ENCODE data around the gene SMPD4. TPM values are rescaled to one million over a fixed set of nuclear protein-coding genes. Genes with fewer than 3 reads are reported as not detected.
"Not testable (repeated sequence)": the region's sequence is repeated elsewhere in the genome, so short reads cannot be mapped to it uniquely, and the experiment has no call there.

SMPD4 gene
- total RNA-seq, 4 donors from 2014 or later, result 34.1 to 74.6 (median 59.0) TPM

DNA sequence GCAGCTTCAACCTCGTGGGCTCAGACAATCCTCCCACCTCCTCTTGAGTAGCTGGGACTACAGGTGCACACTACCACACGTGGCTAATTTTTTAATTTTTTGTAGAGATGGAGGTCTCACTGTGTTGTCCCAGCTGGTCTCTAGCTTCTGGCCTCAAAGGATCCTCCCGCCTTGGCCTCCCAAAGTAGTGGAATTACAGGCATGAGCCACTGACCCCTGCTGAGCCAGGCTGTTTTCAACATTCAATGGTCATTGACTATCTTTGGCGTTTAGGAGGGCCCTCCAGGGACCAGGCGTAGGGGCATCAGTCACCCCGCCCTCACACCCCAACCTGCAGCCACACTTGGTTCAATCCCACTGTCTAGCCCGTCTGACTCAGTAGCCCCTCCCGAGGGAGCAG, 5.9 kb upstream of the SMPD4 start:
- no peaks in the 10 kb centered on the region for H3K9me3 ChIP-seq
- no peak overlapping the region for H3K4me3 ChIP-seq (replicated peaks in 1 of 3)
- intact Hi-C loops (cut with DNase I), result no loop called here
- TF ChIP-seq POLR2A (IDR thresholded peaks at IDR 0.05), result no peak
- TF ChIP-seq, protein P1, sequence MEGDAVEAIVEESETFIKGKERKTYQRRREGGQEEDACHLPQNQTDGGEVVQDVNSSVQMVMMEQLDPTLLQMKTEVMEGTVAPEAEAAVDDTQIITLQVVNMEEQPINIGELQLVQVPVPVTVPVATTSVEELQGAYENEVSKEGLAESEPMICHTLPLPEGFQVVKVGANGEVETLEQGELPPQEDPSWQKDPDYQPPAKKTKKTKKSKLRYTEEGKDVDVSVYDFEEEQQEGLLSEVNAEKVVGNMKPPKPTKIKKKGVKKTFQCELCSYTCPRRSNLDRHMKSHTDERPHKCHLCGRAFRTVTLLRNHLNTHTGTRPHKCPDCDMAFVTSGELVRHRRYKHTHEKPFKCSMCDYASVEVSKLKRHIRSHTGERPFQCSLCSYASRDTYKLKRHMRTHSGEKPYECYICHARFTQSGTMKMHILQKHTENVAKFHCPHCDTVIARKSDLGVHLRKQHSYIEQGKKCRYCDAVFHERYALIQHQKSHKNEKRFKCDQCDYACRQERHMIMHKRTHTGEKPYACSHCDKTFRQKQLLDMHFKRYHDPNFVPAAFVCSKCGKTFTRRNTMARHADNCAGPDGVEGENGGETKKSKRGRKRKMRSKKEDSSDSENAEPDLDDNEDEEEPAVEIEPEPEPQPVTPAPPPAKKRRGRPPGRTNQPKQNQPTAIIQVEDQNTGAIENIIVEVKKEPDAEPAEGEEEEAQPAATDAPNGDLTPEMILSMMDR (IDR thresholded peaks at IDR 0.05), result no peak
- 82 to 90% methylated on average over 4 to 5 of the region's 8 CpGs for WGBS, 2 donors
- H3K27me3 ChIP-seq, result no peaks in the 10 kb centered on the region
- H3K36me3 ChIP-seq, result no peaks in the 10 kb centered on the region
- peaks cover 12 to 20% of the 10 kb centered on the region in 2 donors for H3K4me1 ChIP-seq
- no peak overlapping the region for H3K27ac ChIP-seq
- DNase-seq, result no peak

DNA sequence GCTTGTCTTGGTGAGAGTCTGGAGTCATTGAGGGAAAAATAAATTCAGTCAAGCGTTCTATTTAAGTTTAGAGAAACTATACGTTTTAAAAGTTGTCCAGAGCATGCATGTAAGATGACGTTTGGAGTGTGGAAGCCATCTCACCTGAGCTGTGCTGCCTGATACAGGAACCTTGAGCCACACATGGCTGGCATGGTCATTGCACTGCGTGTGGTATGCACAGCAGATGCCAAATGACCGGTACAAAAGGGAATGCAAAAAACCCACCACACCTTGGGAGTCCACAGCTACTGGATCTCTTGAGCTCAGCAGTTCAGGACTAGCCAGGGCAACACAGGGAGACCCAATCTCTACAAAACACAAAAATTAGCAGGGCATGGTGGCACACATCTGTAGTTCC, 5.0 kb upstream of the SMPD4 start:
- DNase-seq, result no peak
- Histone ChIP-seq H3K27me3 (no peaks in the 10 kb centered on the region), H3K4me3 (replicated peaks in 1 of 3) (no peak overlapping the region), H3K27ac (no peak overlapping the region), H3K36me3 (no peaks in the 10 kb centered on the region), H3K9me3 (no peaks in the 10 kb centered on the region), H3K4me1 (peaks cover 12 to 20% of the 10 kb centered on the region in 2 donors)
- TF ChIP-seq POLR2A (IDR thresholded peaks at IDR 0.05), result no peak
- TF ChIP-seq, protein P1 (IDR thresholded peaks at IDR 0.05), result no peak
- intact Hi-C loops (cut with DNase I), result no loop called here
- WGBS, 2 donors, result 85 to 88% methylated on average over 5 of the region's 5 CpGs

DNA sequence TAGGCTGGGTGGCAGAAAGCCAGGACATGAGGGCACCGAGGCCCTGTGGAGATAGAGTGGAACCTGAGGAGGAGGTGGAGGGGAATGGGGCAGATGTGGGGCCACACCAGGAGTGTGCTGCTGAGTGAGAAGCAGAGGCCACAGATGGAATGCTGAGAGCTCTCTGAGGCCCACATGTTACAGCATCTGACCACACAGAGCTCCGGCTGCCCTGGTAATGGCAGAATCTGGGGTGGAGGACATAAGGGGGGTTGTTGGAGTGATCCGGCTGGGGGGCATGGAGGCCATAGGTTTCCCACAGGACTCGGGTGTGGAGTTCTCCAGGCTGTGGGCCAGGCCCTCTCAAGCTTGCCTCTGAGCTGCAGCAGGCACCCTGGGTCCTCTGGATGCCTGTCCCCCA, 4.5 kb upstream of the SMPD4 start:
- WGBS, 2 donors, result 73 to 84% methylated on average over 4 of the region's 4 CpGs
- Histone ChIP-seq H3K9me3 (no peaks in the 10 kb centered on the region), H3K4me3 (replicated peaks in 1 of 3) (no peak overlapping the region), H3K36me3 (no peaks in the 10 kb centered on the region), H3K27me3 (no peaks in the 10 kb centered on the region), H3K4me1 (peaks cover 12 to 21% of the 10 kb centered on the region in 2 donors), H3K27ac (no peak overlapping the region)
- DNase-seq, result peak; percentile 17 to 35
- intact Hi-C loops (cut with DNase I), result no loop called here
- TF ChIP-seq, protein P1 (IDR thresholded peaks at IDR 0.05), result no peak
- TF ChIP-seq POLR2A (IDR thresholded peaks at IDR 0.05), result no peak

DNA sequence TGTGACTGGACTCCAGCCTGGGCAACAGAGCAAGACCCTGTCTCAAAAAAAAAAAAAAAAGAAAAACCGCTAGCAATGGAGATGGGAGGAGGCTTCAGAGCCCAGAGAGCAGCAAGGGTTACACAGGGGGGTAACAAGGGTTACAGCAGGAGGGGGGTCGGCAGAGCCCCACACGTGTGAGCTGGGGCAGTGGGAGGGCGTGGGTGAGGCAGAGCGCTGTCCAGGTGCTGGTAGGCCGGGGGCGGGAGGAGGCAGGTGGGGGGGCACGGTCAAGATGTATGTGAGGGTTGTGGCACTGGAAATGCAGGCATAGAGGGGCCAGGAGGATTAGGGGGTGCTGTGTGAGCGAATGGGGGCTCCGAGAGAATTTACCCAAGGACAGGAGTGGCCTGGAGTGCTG, 4.0 kb upstream of the SMPD4 start:
- no peaks in the 10 kb centered on the region for H3K36me3 ChIP-seq
- intact Hi-C loops (cut with DNase I), result no loop called here

DNA sequence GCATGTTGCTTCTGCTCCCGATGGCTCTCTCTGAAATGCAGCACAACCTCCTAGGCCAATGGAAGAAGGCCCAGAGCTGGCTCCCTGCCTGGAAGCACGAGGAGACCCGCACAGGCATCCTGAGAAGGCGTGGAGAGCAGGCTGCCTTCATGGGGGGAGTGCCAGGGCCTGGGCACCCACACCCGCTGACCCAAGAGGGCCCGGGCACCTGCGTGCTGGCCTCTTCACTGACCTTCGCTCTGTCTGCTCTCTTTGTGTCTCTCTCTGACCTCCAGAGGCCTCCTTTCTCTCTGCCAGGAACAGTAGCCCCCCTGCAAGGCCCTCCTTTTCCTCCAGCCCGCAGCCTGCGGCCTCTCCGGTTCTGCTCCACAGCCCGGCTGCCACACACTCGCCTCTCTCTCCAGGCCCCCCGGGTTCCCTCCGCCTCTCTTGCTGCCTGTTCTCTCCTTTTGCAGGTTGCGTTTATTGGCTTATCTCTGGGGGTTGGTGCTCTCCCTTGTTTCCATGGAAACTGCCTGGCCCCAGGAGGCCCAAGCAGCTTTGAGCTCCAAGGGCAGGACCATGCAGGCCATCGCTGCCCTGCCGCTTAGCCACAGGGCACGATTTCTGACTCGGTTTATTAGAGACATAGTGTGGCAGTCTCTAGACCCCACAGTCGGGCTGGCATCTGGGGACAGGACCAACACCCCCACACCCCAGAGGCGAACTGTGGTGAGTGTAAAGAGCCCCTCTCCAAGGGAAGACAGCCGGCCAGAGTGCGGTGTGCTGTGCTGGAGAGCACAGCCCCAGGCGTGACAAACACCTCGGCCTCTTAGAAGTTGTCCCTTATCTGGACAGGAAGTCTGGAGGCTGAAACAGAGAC, 2.3 kb upstream of the SMPD4 start:
- 23 to 44% methylated on average over 18 to 19 of the region's 26 CpGs for WGBS, 2 donors
- peak overlapping the region; percentile 72 to 95 (median 74) for H3K27ac ChIP-seq
- DNase-seq, result peak; percentile 76 to 85

More for the DNA sequence above, 4.0 kb upstream of the SMPD4 start:
- H3K4me3 ChIP-seq (replicated peaks in 1 of 3), result no peak overlapping the region
- no peaks in the 10 kb centered on the region for H3K9me3 ChIP-seq
- H3K4me1 ChIP-seq, result peaks cover 16 to 26% of the 10 kb centered on the region in 2 donors
- TF ChIP-seq POLR2A (IDR thresholded peaks at IDR 0.05), result no peak
- no peaks in the 10 kb centered on the region for H3K27me3 ChIP-seq
- WGBS, 2 donors, result 77 to 86% methylated on average over 9 to 10 of the region's 10 CpGs
- no peak for DNase-seq
- no peak overlapping the region for H3K27ac ChIP-seq

DNA sequence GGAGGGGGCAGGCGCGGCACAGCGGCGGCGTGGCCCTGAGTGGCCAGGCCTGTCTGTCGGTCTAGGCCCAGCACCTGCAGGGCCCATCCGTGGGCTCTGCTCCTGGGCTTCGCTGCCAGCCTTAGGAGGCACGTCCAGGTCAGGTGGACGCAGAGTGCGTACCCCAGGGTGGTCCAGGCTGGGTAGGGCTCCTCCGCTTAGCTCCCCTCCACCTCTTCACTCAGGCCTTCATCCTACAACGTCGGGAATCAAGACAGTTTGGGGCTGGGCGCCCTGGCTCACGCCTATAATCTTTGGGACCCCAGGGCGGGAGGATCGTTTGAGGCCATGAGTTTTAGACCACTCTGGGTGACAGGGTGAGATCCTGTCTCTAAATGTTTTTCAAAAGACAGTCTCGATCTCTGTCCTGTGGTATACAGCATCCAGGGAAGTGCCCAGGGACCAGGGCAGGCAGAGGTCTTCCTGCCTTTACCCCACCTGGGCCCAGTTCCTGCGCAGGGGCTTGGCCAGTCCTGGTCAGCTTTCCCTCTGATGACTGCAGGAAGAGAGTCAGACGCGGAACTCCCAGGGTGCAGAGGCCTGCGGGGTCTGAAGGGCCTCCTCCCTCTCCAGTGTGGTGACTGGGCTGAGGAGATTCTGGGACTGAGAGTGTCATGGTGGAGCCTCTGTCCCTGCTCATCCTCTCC, 1.6 kb upstream of the SMPD4 start:
- H3K36me3 ChIP-seq; H3K27me3 ChIP-seq; H3K9me3 ChIP-seq; intact Hi-C loops (cut with DNase I): not testable (repeated sequence)
- H3K4me1 ChIP-seq, result peaks cover 20 to 29% of the 10 kb centered on the region in 2 donors
- DNase-seq, result peak in 1 of 2 donors; percentile 27
- peak overlapping the region in 1 of 3 donors; percentile 89 for H3K4me3 ChIP-seq (replicated peaks in 1 of 3)
- peak overlapping the region; percentile 72 to 95 (median 74) for H3K27ac ChIP-seq
- WGBS, 2 donors, result 27 to 29% methylated on average over 10 to 15 of the region's 23 CpGs

More for the DNA sequence above, 2.3 kb upstream of the SMPD4 start:
- Histone ChIP-seq H3K4me3 (replicated peaks in 1 of 3) (peak overlapping the region in 1 of 3 donors; percentile 89), H3K4me1 (peaks cover 20 to 29% of the 10 kb centered on the region in 2 donors), H3K27me3 (no peaks in the 10 kb centered on the region), H3K9me3 (no peaks in the 10 kb centered on the region), H3K36me3 (no peaks in the 10 kb centered on the region)
- TF ChIP-seq, protein P1 (IDR thresholded peaks at IDR 0.05), result no peak
- TF ChIP-seq POLR2A (IDR thresholded peaks at IDR 0.05), result peak in 1 of 2 donors; percentile 17
- intact Hi-C loops (cut with DNase I), result no loop called here

Measured in thyroid gland (tissue), 4 donors.